Effector memory CD8-positive, alpha-beta T cell (primary cell): Measurements from ENCODE around the gene HOGA1.
A peak's percentile ranks its signal among the peaks of the same experiment; 100 is the strongest.

Experiments used
- ATAC-seq: fragments of 150-1000 bp; cut with Tn5 transposase; replicated peaks from 2 replicates; pipeline ENCODE4 v1.10.0; 2021; ENCODE audit warnings: mild to moderate bottlenecking, moderate library complexity
- DNase-seq, 3 experiments: peaks; one replicate each; pipeline ENCODE4 v3.0.0; 2021
- H3K27ac Mint-ChIP-seq, 2 donors: one replicate each; pipeline ENCODE4 v1.8.0; 2022; ENCODE audit warnings: mild to moderate bottlenecking in 2 of 2, mixed read lengths in 2 of 2, moderate library complexity in 2 of 2
- H3K27me3 Mint-ChIP-seq, 2 donors: one replicate each; pipeline ENCODE4 v1.8.0; 2022; ENCODE audit warnings: mixed read lengths in 2 of 2
- H3K36me3 Mint-ChIP-seq: one replicate; pipeline ENCODE4 v1.8.0; 2022; ENCODE audit warnings: mild to moderate bottlenecking, moderate library complexity, mixed read lengths; ENCODE audit not compliant: insufficient read depth
- H3K4me1 Mint-ChIP-seq, 2 donors: one replicate each; pipeline ENCODE4 v1.8.0; 2022; ENCODE audit warnings: low read depth in 2 of 2, mixed read lengths in 2 of 2
- H3K4me3 Mint-ChIP-seq, 2 donors: one replicate each; pipeline ENCODE4 v1.8.0; 2022; ENCODE audit warnings: mild to moderate bottlenecking in 2 of 2, mixed read lengths in 2 of 2, moderate library complexity in 2 of 2
- H3K9me3 Mint-ChIP-seq, 2 donors: one replicate each; pipeline ENCODE4 v1.8.0; 2022; ENCODE audit warnings: mixed read lengths in 2 of 2

The HOGA1 gene

DNA sequence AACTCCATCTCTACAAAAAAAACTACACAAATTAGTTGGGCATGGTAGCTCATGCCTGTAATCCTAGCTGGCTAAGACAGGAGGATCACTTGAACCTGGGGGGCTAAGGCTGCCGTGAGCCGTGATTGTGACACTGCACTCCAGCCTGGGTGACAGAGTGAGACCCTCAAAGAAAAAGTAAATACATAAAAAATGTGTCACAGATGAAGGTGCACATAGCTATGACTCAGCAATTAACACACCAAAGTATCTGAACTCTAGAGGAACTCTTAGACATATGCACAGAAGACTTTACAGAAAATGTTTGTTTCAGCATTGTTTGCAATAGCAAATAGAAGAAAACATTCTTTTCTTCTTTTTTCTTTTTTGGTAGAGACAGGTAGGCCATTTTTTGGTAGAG lies 13.6 kb downstream of the HOGA1 start:
- Mint-ChIP-seq H3K4me3 (no peak overlapping the region), H3K27me3 (no peaks in the 10 kb centered on the region), H3K27ac (peak overlapping the region in 1 of 2 donors; percentile 41), H3K9me3 (no peaks in the 10 kb centered on the region), H3K36me3 (no peaks in the 10 kb centered on the region), H3K4me1 (no peaks in the 10 kb centered on the region)
- DNase-seq (no peak), ATAC-seq (no peak)

DNA sequence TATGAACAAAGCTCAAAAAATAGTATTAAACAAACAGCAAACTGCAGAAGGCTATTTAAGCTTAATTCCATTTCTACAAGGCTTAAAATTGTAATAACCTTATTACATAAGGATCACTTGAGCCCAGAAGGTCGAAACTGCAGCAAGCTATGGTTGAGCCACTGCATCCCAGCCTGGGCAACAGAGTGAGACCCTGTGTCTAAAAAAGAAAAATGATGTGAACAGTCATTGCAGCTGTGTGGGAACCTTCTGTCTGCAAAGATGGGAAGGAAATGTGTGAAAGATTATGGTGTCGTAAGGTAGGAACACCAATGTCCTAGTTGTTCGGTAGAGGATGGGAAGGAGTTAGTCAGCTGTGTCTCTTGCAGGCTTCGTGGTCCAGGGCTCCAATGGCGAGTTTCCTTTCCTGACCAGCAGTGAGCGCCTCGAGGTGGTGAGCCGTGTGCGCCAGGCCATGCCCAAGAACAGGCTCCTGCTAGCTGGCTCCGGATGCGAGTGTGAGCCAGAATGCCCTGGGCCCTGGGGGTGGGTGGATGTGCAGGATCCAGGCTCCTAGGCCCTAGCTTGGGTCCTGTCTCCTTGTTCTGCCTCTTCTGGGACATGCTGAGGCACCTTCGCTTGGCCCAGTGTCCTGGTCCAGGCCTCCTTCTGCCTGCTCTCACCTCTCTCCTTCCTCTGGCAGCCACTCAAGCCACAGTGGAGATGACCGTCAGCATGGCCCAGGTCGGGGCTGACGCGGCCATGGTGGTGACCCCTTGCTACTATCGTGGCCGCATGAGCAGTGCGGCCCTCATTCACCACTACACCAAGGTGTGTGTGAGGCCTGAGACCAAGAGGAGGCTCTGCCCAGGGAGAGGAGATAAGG lies 14.4 kb downstream of the HOGA1 start:
- no peaks in the 10 kb centered on the region for H3K4me1 Mint-ChIP-seq
- no peaks in the 10 kb centered on the region for H3K36me3 Mint-ChIP-seq
- H3K4me3 Mint-ChIP-seq = no peak overlapping the region
- no peaks in the 10 kb centered on the region for H3K9me3 Mint-ChIP-seq
- H3K27me3 Mint-ChIP-seq = no peaks in the 10 kb centered on the region
- DNase-seq (no peak), ATAC-seq (no peak)
- no peak overlapping the region for H3K27ac Mint-ChIP-seq

DNA sequence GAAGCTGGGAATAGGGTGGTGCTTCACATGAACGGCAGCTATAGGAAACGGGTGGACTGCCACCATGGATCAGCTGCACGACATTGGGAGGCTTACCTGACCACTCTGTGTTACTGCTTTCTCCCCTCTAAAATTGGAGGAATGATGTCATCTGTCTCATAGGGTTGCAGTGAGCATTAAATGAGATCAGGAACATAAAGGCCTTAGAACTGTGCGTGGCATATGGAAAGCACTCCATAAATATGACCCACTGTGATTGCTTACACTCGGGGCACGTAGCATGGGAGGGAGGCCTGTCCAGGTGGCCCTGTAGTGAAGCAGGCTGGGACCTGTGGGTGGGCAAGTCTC lies 15.1 kb downstream of the HOGA1 start:
- no peaks in the 10 kb centered on the region for H3K27me3 Mint-ChIP-seq
- H3K36me3 Mint-ChIP-seq = no peaks in the 10 kb centered on the region
- no peak overlapping the region for H3K4me3 Mint-ChIP-seq
- H3K27ac Mint-ChIP-seq = no peak overlapping the region
- DNase-seq = no peak
- H3K9me3 Mint-ChIP-seq = no peaks in the 10 kb centered on the region
- H3K4me1 Mint-ChIP-seq = no peaks in the 10 kb centered on the region
- ATAC-seq = no peak

DNA sequence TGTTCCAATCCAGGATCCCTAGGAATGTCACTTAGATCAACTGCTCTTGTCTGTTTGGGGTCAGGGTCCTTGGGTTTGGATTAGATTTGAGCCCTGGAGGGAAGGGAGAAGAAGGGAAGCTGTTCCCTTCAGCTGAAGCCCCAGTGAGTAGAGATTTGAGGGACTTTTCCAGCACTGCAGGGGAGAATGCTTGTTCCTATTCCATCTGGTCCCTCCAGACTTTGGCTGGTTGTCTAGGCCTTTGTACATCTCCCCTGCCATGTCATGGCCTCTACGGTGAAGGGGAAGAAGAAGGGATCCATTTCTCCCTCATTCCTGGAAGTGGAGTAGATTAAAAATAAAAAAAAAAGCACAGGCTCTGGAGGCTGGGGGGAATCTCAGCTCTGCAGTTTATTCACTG lies 16.4 kb downstream of the HOGA1 start:
- no peak for DNase-seq
- Mint-ChIP-seq H3K36me3 (no peaks in the 10 kb centered on the region), H3K9me3 (no peaks in the 10 kb centered on the region), H3K27me3 (no peaks in the 10 kb centered on the region), H3K27ac (no peak overlapping the region), H3K4me3 (no peak overlapping the region), H3K4me1 (no peaks in the 10 kb centered on the region)
- no peak for ATAC-seq

DNA sequence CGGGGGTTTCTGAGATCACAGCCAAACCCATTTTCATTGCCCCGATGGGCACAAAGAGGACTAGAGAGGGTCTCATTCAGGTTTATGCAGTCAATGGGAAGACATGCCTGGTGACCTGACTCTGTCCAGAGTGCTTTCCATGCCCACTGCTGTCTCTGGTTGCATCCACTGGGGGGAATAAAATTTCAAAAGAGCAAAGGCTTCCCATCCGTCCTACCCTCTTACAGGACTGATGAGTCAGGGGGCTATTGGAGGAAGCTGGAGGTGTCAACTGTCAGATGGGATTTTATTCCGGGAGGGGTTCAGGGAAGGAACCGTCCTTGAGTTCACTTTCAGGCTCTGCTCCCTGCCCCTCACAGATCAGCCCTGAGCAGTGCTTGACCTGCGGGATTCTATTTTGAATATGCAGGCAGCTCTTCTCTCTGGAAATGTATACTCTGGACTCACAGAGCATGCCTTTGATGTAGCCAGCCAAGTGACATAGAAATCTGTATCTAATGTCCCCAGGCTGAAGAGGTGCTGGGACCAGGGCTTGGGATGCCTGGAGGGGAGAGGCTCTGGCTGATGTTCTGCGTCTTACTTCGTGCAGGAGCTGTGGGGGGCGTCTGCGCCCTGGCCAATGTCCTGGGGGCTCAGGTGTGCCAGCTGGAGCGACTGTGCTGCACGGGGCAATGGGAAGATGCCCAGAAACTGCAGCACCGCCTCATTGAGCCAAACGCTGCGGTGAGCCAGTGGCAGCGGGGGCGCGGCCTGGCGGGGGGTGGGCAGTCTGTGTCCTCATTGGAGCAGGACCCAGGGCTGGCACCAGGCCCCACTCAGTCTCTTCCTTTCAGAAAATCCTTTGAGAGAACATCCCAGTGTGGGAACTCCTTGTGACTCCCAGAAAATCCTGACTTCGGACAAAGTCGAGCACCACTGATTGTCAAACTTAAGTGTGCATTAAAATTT lies 17.4 kb downstream of the HOGA1 start:
- DNase-seq = no peak
- H3K9me3 Mint-ChIP-seq = no peaks in the 10 kb centered on the region
- no peaks in the 10 kb centered on the region for H3K4me1 Mint-ChIP-seq
- no peaks in the 10 kb centered on the region for H3K36me3 Mint-ChIP-seq
- H3K4me3 Mint-ChIP-seq = no peak overlapping the region
- ATAC-seq = no peak
- H3K27me3 Mint-ChIP-seq = no peaks in the 10 kb centered on the region
- no peak overlapping the region for H3K27ac Mint-ChIP-seq

DNA sequence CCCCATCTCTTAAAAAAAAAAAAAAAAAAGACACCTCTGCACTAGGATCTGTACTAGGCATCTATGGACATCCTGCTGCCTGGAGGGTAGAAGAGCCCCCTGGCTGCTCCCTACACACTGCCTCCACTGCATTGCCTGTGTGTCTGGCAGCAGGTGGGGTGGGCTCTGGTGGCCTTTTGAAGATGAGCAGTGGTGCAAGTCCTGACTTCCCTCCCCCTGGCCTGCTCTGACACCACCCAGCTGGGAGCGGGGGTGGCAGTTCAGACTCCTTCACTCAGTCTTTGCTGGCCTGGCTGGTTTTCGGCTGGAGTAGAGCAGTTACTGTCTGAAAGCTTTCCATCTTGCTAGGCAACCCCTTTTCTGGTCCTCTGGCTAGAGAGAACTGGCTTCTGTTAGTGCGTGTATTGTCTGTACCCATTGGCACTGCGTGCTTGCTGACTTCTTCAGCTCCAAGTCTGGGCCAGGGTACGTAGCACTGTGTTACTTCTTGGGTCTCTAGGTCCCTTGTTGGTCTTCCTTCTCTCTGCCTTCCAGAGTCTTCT lies 23.0 kb downstream of the HOGA1 start:
- H3K4me1 Mint-ChIP-seq = no peaks in the 10 kb centered on the region
- no peaks in the 10 kb centered on the region for H3K9me3 Mint-ChIP-seq
- H3K4me3 Mint-ChIP-seq = no peak overlapping the region
- peaks cover 0 to 8% of the 10 kb centered on the region in 2 donors for H3K27me3 Mint-ChIP-seq
- H3K36me3 Mint-ChIP-seq = no peaks in the 10 kb centered on the region
- ATAC-seq (no peak), DNase-seq (no peak)
- no peak overlapping the region for H3K27ac Mint-ChIP-seq

DNA sequence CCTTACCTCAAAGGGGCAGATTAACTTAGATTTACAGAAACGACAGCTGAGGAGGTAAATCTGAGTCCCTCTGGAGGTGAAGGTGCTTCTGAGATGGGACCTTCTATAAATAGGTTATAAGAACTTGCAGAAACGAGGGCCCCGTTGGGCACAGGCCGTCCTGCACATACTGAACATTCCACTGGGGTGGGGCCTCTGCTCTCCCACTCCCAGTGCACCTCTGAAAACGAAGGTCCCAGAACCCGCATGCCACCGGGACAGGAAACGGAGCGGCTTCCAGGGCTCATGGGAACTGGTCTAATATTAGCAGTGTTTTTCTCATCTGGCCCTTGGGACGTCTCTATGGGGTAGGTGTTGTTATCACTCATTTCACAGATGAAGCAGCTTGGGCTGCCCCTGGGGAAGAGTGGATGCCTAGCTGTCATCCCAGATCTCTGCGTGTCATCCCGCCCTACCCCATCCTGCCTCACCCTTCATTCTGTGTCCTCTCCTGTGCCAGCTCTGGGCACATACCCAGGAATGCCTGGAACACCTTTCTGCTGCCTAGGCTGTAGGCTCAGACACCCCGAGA lies 24.9 kb downstream of the HOGA1 start:
- Mint-ChIP-seq H3K27ac (no peak overlapping the region), H3K36me3 (no peaks in the 10 kb centered on the region), H3K4me1 (no peaks in the 10 kb centered on the region), H3K27me3 (peaks cover 0 to 8% of the 10 kb centered on the region in 2 donors), H3K9me3 (no peaks in the 10 kb centered on the region), H3K4me3 (no peak overlapping the region)
- DNase-seq = no peak
- no peak for ATAC-seq

DNA sequence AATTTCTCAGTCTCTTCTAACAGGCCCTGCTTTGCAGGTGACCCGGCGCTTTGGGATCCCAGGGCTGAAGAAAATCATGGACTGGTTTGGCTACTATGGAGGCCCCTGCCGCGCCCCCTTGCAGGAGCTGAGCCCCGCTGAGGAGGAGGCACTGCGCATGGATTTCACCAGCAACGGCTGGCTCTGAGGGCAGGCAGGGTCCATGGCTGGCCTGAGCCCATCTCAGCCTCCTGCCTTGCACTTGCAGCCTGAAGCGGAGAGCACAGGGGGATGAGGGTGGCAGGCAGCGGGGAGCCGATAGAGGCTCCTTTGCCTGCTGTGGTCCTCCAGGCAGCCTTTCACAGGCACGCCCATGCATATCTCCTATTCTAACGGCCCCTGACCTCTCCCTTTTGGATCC lies 27.3 kb downstream of the HOGA1 start:
- H3K27ac Mint-ChIP-seq = no peak overlapping the region
- no peaks in the 10 kb centered on the region for H3K36me3 Mint-ChIP-seq
- DNase-seq (no peak), ATAC-seq (no peak)
- no peaks in the 10 kb centered on the region for H3K9me3 Mint-ChIP-seq
- peaks cover 0 to 8% of the 10 kb centered on the region in 2 donors for H3K27me3 Mint-ChIP-seq
- H3K4me1 Mint-ChIP-seq = no peaks in the 10 kb centered on the region
- H3K4me3 Mint-ChIP-seq = no peak overlapping the region

DNA sequence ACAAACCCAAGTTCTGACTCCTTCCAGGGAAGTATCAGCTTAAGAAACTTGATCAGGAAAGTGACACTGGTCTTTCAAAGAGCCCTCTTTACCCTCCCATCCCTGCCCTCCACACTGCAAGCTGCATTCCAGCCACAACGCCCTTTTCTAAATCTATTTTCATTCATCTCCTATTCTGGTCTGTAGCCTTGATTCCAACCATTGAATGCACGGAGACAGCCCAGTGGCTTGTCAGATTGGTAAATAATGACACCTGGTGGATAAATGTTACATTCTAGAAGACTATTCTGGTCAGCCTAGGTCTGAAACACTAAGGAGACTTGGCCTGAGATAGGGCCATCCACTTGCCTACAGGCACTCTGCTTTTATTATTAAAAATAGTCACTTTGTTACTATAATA lies 28.2 kb downstream of the HOGA1 start:
- H3K4me3 Mint-ChIP-seq = no peak overlapping the region
- H3K27me3 Mint-ChIP-seq = peaks cover 0 to 8% of the 10 kb centered on the region in 2 donors
- H3K27ac Mint-ChIP-seq = no peak overlapping the region
- ATAC-seq (no peak), DNase-seq (no peak)
- no peaks in the 10 kb centered on the region for H3K36me3 Mint-ChIP-seq
- H3K9me3 Mint-ChIP-seq = no peaks in the 10 kb centered on the region
- H3K4me1 Mint-ChIP-seq = no peaks in the 10 kb centered on the region

DNA sequence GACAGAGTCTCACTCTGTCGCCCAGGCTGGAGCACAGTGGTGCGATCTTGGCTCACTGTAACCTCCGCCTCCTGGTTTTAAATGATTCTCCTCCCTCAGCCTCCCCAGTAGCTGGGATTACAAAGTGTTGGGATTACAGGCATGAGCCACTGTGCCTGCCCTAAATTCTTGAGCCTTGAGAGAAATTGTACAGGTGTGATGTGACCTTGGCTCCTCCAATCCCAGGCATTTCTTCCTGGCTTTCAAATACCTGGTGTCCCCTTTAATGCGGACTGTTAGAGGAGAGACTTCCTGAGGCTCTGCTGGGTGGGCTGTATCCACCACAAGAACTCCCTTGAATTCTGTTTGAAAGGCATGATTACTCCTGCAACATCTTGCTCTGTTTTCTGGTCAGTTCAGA lies 34.1 kb downstream of the HOGA1 start:
- Mint-ChIP-seq H3K4me3 (no peak overlapping the region), H3K4me1 (no peaks in the 10 kb centered on the region), H3K9me3 (no peaks in the 10 kb centered on the region), H3K27ac (no peak overlapping the region), H3K27me3 (no peaks in the 10 kb centered on the region), H3K36me3 (no peaks in the 10 kb centered on the region)
- ATAC-seq = no peak
- DNase-seq = no peak

DNA sequence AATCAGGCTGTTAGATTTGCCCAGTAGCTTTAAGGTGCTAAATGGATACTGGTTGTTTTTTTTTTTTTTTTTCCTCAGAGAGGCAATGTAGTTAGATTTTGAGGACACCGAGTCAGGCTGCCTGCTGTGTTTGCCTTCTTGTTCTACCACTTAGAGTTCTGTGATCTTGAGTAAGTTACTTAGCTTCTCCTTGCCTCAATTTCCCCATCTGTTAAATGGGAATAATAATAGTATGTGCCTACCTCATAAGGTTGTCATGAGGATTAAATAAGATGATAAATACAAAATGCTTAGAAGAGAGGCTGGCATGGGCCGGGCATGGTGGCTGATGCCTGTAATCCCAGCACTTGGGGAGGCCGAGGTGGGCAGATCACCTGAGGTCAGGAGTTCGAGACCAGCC lies 34.5 kb downstream of the HOGA1 start:
- Mint-ChIP-seq H3K27me3 (no peaks in the 10 kb centered on the region), H3K27ac (no peak overlapping the region), H3K4me3 (no peak overlapping the region), H3K4me1 (no peaks in the 10 kb centered on the region), H3K36me3 (no peaks in the 10 kb centered on the region), H3K9me3 (no peaks in the 10 kb centered on the region)
- ATAC-seq (no peak), DNase-seq (no peak)

DNA sequence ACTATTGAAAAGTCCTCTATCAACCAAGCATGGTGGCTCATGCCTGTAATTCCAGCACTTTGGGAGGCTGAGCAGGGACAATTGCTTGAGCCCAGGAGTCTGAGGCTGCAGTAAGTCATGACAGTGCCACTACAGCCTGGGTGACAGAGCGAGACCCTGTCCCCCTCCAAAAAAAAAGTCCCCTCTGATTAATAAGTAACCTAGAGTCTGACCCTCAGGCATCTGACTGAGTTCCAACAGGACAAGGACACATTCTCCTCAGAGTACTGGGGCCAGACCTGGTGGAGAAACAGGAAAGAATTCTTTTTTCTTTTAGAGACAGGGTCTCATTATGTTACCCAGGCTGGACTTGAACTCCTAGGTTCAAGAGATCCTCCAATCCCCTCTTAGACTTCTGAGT lies 39.1 kb downstream of the HOGA1 start:
- no peak for DNase-seq
- no peaks in the 10 kb centered on the region for H3K9me3 Mint-ChIP-seq
- no peak overlapping the region for H3K27ac Mint-ChIP-seq
- no peaks in the 10 kb centered on the region for H3K27me3 Mint-ChIP-seq
- no peak for ATAC-seq
- no peaks in the 10 kb centered on the region for H3K4me1 Mint-ChIP-seq
- H3K36me3 Mint-ChIP-seq = no peaks in the 10 kb centered on the region
- no peak overlapping the region for H3K4me3 Mint-ChIP-seq

DNA sequence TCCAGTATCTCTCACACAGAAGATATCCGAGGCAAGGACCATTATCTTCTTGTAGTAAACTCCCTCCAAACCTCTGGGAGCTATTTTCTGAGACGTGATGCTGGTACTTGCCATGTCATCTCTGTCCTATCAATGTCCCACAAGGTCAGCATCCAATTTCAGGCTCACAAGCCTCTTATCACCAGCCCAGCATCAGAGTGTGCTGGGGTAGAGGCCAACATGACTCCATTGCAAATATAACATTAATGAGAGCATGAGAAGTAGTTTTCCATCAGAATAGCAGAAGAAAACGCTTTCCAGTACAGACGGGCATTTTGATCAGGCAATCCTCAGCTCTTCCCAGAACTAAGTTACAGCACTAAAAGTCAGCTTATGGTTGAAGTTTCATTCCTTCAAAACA lies 43.5 kb downstream of the HOGA1 start:
- Mint-ChIP-seq H3K36me3 (peaks cover under 1% of the 10 kb centered on the region), H3K4me1 (peaks cover under 1 to 2% of the 10 kb centered on the region in 2 donors), H3K9me3 (no peaks in the 10 kb centered on the region), H3K27ac (peak overlapping the region in 1 of 2 donors; percentile 27), H3K27me3 (no peaks in the 10 kb centered on the region), H3K4me3 (no peak overlapping the region)
- DNase-seq (no peak), ATAC-seq (no peak)
